Colonic mucosa (tissue), 4 donors: ENCODE results near the gene COMT. TPM values are rescaled to one million over a fixed set of nuclear protein-coding genes. Genes with fewer than 3 reads are reported as not detected.

Experiments used
- DNase-seq: peaks from one replicate; pipeline ENCODE4 v3.0.0-alpha.2; 2020
- H3K27ac ChIP-seq: fragments of 200-600 bp; one replicate; pipeline ENCODE4 v1.8.0; 2021
- H3K27me3 ChIP-seq: fragments of 200-600 bp; one replicate; pipeline ENCODE4 v1.8.0; 2021
- H3K36me3 ChIP-seq: fragments of 200-600 bp; one replicate; pipeline ENCODE4 v1.8.0; 2021
- H3K4me1 ChIP-seq: fragments of 200-600 bp; one replicate; pipeline ENCODE4 v1.8.0; 2021; ENCODE audit warnings: mild to moderate bottlenecking
- H3K4me3 ChIP-seq: fragments of 200-600 bp; one replicate; pipeline ENCODE4 v1.8.0; 2021
- H3K9ac ChIP-seq, 2 donors: one replicate each; pipeline ENCODE4 v1.7.0; 2013; ENCODE audit warnings: control low read depth in 2 of 2, low read depth in 2 of 2, low read length in 2 of 2
- H3K9me3 ChIP-seq: fragments of 200-600 bp; one replicate; pipeline ENCODE4 v1.8.0; 2021
- intact Hi-C: fragments of 100-400 bp; cut with DNase I; formaldehyde crosslinking; loops from one replicate; pipeline ENCODE4 v1.14.1; 2022
- total RNA-seq, 2 donors: library from RNA; stranded (reverse); fragmentation: NEBNext Ultra II Directional in 1 of 2; extraction: Animal tissue kit (Norgen Biotek cat#: 25700) in 1 of 2; gene quantifications; one replicate each; pipeline ENCODE4 v1.2.1, GENCODE V29; 2021
- TF ChIP-seq, protein P1 (sequence below): fragments of 200-600 bp; IDR thresholded peaks from one replicate; pipeline ENCODE4 v1.8.0; 2022; ENCODE audit warnings: antibody characterized with exemption, mild to moderate bottlenecking
- donor health status: healthy.
- donor health status: DM: no; HTN: no; CAD: no.
- donor health status: DM: no; HTN: no; CAD: no.

The COMT gene
- total RNA-seq, 2 donors from 2014 or later, result 70.0 to 125 TPM

DNA sequence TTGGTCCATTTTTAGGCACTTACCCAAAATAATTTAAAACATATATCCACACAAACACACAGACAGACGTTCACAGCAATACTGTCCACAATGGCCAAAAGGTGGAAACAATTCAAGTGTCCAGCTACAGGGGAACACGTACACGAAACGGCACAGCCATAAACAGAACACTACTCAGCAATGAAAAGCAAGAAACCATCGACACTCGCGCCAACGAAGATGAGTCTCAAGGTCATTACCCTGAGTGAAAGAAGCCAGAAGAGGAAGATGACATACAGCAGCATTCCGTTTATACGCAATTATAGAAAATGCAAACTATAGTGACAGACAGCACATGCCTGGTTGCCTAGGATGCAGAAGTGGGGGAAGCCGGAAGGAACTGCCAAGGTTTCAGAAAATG is 13.4 kb upstream of the COMT start:
- no peaks in the 10 kb centered on the region for H3K36me3 ChIP-seq
- no peaks in the 10 kb centered on the region for H3K27me3 ChIP-seq
- intact Hi-C loops, result no loop called here
- no peak overlapping the region for H3K4me3 ChIP-seq
- H3K4me1 ChIP-seq, result no peaks in the 10 kb centered on the region
- TF ChIP-seq, protein P1, sequence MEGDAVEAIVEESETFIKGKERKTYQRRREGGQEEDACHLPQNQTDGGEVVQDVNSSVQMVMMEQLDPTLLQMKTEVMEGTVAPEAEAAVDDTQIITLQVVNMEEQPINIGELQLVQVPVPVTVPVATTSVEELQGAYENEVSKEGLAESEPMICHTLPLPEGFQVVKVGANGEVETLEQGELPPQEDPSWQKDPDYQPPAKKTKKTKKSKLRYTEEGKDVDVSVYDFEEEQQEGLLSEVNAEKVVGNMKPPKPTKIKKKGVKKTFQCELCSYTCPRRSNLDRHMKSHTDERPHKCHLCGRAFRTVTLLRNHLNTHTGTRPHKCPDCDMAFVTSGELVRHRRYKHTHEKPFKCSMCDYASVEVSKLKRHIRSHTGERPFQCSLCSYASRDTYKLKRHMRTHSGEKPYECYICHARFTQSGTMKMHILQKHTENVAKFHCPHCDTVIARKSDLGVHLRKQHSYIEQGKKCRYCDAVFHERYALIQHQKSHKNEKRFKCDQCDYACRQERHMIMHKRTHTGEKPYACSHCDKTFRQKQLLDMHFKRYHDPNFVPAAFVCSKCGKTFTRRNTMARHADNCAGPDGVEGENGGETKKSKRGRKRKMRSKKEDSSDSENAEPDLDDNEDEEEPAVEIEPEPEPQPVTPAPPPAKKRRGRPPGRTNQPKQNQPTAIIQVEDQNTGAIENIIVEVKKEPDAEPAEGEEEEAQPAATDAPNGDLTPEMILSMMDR, result no peak
- no peak for DNase-seq
- H3K27ac ChIP-seq, result no peak overlapping the region
- H3K9me3 ChIP-seq, result no peaks in the 10 kb centered on the region
- no peak overlapping the region for H3K9ac ChIP-seq

DNA sequence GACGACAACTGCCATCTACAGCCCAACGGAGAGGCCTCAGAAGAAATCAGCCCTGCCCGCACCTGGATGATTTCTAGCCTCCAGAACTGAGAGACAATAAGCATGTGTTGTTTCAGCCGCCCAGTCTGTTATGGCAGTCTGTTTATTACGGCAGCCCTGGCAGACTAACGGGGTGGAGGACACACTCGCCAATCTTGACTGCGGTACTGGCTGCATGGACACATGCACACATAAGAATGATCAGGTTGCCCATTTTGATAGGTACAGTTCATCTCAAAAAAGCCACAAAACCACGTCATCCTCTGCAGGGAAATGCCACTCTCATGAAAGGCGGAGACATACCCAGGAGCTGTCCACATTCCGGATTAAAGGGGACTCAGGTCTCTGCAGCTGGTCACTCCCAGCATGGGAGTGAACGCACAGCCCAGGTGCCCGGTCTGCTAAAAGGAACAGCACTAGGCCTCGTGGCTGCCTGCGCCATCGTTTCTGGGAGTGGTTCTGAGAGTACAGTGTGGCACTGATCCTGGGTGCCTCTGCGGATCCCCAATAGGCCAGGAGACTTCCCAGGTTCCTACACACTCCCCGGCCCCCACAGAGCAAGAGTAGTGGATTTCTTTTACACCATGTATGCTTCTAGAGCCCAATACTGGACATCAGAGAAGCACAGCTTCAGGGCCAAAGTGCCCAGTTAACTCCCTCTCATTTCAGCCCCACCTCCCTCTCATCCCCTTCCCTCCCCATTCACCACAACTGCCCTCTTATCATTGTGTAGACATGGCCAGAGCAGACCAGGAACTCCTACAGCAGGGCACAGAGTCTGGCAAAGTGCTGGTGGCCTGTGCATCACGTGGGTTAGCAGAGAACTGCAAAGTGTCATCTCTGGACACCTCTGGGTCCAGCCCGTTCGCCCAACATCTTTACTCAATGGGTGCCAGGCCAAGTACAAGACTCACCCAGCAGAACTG is 11.7 kb upstream of the COMT start:
- Histone ChIP-seq H3K4me3 (no peak overlapping the region), H3K27ac (no peak overlapping the region), H3K9ac (no peak overlapping the region), H3K9me3 (no peaks in the 10 kb centered on the region), H3K4me1 (no peaks in the 10 kb centered on the region), H3K36me3 (no peaks in the 10 kb centered on the region), H3K27me3 (no peaks in the 10 kb centered on the region)
- intact Hi-C loops, result loop anchor here (10.0 kb wide), 1 partner anchor 65 kb away; no protein-coding TSS in a partner anchor
- TF ChIP-seq, protein P1, result no peak
- no peak for DNase-seq

DNA sequence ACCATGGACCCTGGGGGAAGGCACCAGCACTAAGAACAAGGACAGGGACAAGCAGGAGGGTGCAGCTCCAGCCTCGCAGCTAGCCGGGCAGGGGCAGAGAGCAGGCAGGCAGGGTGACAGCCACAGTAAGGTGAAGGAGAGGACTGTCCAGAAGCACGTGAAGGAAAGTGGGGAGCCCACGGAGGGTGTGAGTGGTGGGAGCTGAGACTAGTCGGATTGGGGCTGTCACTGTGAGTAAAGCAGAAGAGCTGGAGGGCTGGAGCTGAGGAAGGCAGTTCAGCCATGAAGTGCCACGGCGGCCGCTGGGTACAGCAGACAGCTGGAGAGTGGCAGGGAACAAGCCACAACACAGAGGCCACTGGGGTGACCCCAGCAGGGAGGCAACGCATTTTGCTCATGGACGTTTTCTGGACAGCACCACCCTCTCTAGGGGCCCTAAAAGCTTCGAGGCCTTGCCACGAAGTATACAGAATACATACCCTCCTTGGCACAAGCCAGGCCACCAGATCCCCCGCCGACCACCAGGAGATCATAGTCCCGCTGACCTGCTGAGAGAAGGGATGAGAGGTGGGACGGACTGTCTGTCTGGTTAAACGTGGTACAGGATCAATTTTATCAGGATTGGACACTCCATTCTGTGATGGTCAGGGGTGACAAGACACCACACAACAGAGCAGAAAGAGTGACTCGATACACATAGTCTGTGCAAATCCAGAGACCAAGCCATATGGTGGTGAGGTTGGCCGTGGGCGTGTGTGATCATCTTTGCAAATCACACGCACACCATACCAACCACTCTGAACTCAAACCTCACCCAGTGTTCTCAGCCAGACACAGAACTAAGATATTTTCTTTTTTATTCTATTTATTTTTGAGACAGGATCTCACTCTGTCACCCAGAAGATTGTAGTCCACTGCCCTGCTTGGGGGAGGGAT is 10.8 kb upstream of the COMT start:
- TF ChIP-seq, protein P1, result no peak
- no peaks in the 10 kb centered on the region for H3K4me1 ChIP-seq
- intact Hi-C loops, result loop anchor here (10.0 kb wide), 1 partner anchor 66 kb away; no protein-coding TSS in a partner anchor
- no peak overlapping the region for H3K27ac ChIP-seq
- H3K9ac ChIP-seq, result no peak overlapping the region
- no peak overlapping the region for H3K4me3 ChIP-seq
- no peaks in the 10 kb centered on the region for H3K27me3 ChIP-seq
- no peak for DNase-seq
- H3K9me3 ChIP-seq, result no peaks in the 10 kb centered on the region
- H3K36me3 ChIP-seq, result no peaks in the 10 kb centered on the region

DNA sequence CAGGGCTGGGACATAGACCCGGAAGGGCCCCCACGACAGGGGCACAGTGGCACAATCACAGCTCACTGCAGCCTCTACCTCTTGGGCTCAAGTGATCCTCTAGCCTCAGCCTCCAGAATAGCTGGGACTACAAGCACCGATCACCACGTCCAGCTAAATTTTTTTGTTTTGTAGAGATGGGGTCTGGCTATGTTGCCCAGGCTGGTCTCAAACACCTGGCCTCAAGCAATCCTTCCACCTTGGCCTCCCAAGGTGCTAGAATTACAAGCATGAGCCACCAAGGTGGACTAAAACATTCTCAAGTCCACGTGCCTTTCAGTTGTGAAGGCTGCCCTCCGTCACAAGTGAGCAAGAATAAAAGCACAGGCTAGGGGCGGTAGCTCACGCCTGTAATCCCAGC is 10.1 kb upstream of the COMT start:
- no peak for DNase-seq
- intact Hi-C loops, result loop anchor here (10.0 kb wide), 1 partner anchor 67 kb away; no protein-coding TSS in a partner anchor

More for the DNA sequence above, 10.1 kb upstream of the COMT start:
- H3K4me3 ChIP-seq, result no peak overlapping the region
- H3K4me1 ChIP-seq, result no peaks in the 10 kb centered on the region
- H3K36me3 ChIP-seq, result no peaks in the 10 kb centered on the region
- TF ChIP-seq, protein P1, result no peak
- H3K27me3 ChIP-seq, result no peaks in the 10 kb centered on the region
- H3K9ac ChIP-seq, result no peak overlapping the region
- H3K27ac ChIP-seq, result no peak overlapping the region
- no peaks in the 10 kb centered on the region for H3K9me3 ChIP-seq
